ENCODE data around the gene ZNF444.

DNA sequence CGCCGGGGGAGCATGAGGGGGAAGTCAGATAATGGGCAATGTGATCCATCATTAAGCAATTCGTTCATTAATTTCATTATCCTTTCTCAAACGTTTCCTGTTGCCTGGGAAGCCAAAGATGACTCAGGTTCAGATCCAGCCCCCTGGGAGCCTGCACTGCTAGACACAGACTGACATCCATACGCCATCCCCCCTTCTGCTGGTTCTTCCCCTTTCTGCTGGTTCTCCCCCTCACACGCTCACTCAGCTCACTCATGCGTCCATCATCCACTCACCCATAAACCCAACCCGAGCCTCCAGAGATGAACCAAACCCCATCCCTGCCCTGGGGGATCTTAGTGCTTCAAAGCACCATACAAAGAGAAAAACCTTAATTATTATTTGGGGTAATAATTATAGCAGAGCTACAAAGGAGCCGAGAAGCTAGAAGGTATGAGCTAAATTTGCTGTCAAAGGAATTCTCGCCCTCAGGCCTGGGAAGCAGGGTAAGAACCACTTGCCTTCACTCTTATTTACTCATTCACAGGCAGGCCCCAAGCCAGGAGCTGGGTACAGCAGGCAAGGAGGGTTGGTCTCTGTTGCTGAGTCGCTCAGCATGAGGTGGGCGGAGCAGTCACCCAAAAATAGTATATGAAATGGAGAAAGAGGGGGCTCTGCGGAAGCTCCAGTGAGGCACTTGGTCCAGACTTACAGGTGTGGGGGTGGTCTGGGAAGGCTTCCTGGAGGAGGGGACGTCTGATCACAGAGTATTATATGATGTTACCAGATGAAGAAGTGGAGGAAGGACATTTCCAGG, 7.0 kb upstream of the ZNF444 start:
- TF ChIP-seq POLR2A (IDR thresholded peaks at IDR 0.05) = no peak
- TF ChIP-seq, protein P1, sequence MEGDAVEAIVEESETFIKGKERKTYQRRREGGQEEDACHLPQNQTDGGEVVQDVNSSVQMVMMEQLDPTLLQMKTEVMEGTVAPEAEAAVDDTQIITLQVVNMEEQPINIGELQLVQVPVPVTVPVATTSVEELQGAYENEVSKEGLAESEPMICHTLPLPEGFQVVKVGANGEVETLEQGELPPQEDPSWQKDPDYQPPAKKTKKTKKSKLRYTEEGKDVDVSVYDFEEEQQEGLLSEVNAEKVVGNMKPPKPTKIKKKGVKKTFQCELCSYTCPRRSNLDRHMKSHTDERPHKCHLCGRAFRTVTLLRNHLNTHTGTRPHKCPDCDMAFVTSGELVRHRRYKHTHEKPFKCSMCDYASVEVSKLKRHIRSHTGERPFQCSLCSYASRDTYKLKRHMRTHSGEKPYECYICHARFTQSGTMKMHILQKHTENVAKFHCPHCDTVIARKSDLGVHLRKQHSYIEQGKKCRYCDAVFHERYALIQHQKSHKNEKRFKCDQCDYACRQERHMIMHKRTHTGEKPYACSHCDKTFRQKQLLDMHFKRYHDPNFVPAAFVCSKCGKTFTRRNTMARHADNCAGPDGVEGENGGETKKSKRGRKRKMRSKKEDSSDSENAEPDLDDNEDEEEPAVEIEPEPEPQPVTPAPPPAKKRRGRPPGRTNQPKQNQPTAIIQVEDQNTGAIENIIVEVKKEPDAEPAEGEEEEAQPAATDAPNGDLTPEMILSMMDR (IDR thresholded peaks at IDR 0.05) = no peak
